Tibial nerve (tissue), 4 donors: ENCODE data around the gene HID1.

Experiments used
- CTCF ChIP-seq, 5 experiments: fragments of 200-600 bp in 3 of 5; fragments of 450-650 bp in 2 of 5; sonication (generic) in 3 of 5; IDR thresholded peaks; one replicate each; pipeline ENCODE4 v1.5.1; 2016 to 2019; ENCODE audit warnings: antibody characterized with exemption in 5 of 5, mild to moderate bottlenecking in 3 of 5, moderate library complexity in 2 of 5
- EP300 ChIP-seq, 2 donors: sonication (generic); formaldehyde crosslinking; IDR thresholded peaks; one replicate each; pipeline ENCODE4 v1.6.1; 2017; ENCODE audit warnings: antibody characterized with exemption in 2 of 2, mild to moderate bottlenecking in 1 of 2
- POLR2A ChIP-seq, 2 donors: fragments of 450-650 bp; IDR thresholded peaks; one replicate each; pipeline ENCODE4 v1.6.1; 2017; ENCODE audit warnings: antibody characterized with exemption in 2 of 2, mild to moderate bottlenecking in 2 of 2, moderate library complexity in 2 of 2

- TF ChIP-seq CTCF (IDR thresholded peaks at IDR 0.05) (no peak), EP300 (IDR thresholded peaks at IDR 0.05) (no peak), POLR2A (IDR thresholded peaks at IDR 0.05) (no peak)
Observed at GRCh38 chr17:74922172-74922571, 50.4 kb downstream of the HID1 start.
